SU-DHL-6 (cell line): Measurements from ENCODE around the gene ANKRD13D.

ENCODE experiments used
- H2AFZ ChIP-seq: fragments of 200-600 bp; sonication (generic); 2 replicates; pipeline ENCODE4 v1.6.1; 2014; ENCODE audit warnings: low read depth, mild to moderate bottlenecking, moderate library complexity, mixed read lengths, antibody characterized with exemption, low read length; ENCODE audit not compliant: severe bottlenecking
- H3F3A ChIP-seq: fragments of 200-600 bp; shearing (Covaris generic); 2 replicates; pipeline ENCODE4 v1.6.0; 2016; ENCODE audit warnings: antibody characterized with exemption, mild to moderate bottlenecking; ENCODE audit not compliant: insufficient read depth
- H3K27ac ChIP-seq: fragments of 200-600 bp; sonication (generic); 2 replicates; pipeline ENCODE4 v1.5.1; 2016; ENCODE audit warnings: low read depth, mild to moderate bottlenecking, low read length, moderate library complexity, mixed read lengths
- H3K27me3 ChIP-seq: fragments of 200-600 bp; sonication (generic), shearing (Covaris generic); 2 replicates; pipeline ENCODE4 v1.6.0; 2014; ENCODE audit warnings: mild to moderate bottlenecking, low read length
- H3K36me3 ChIP-seq: fragments of 200-600 bp; sonication (generic); 2 replicates; pipeline ENCODE4 v1.6.1; 2014; ENCODE audit warnings: mild to moderate bottlenecking, low read length, mixed read lengths
- H3K4me2 ChIP-seq: fragments of 300-600, 200-600 bp; shearing (Covaris generic), sonication (generic); 2 replicates; pipeline ENCODE4 v1.6.0; 2014; ENCODE audit warnings: low read length, low read depth, mild to moderate bottlenecking; ENCODE audit not compliant: poor library complexity, severe bottlenecking
- H3K4me3 ChIP-seq: fragments of 200-600 bp; sonication (generic); 2 replicates; pipeline ENCODE4 v1.5.1; 2014; ENCODE audit warnings: antibody characterized with exemption, low read length, mild to moderate bottlenecking, mixed read lengths; ENCODE audit not compliant: insufficient read depth, poor library complexity, severe bottlenecking
- H3K79me2 ChIP-seq: fragments of 200-600 bp; sonication (generic); 2 replicates; pipeline ENCODE4 v1.6.1; 2014; ENCODE audit warnings: mild to moderate bottlenecking, low read length, moderate library complexity; ENCODE audit not compliant: insufficient read depth
- H3K9ac ChIP-seq: fragments of 200-600 bp; sonication (generic); 2 replicates; pipeline ENCODE4 v1.7.0; 2014; ENCODE audit warnings: mild to moderate bottlenecking, low read length
- H3K9me2 ChIP-seq: fragments of 200-600 bp; sonication (generic); replicated peaks from 2 replicates; pipeline ENCODE4 v1.6.1; 2014; ENCODE audit warnings: low read length; ENCODE audit not compliant: insufficient read depth
- H3K9me3 ChIP-seq: fragments of 200-600 bp; sonication (generic); 2 replicates; pipeline ENCODE4 v1.6.1; 2014; ENCODE audit warnings: low read length, mixed read lengths; ENCODE audit not compliant: insufficient read depth
- H4K20me1 ChIP-seq: fragments of 200-600 bp; sonication (generic); 2 replicates; pipeline ENCODE4 v1.6.1; 2014; ENCODE audit warnings: low read depth, mild to moderate bottlenecking, antibody characterized with exemption, low read length, moderate library complexity, mixed read lengths
- CTCF ChIP-seq: fragments of 200-600 bp; sonication (generic); IDR thresholded peaks from one replicate; pipeline ENCODE4 v1.5.1; 2017; ENCODE audit warnings: antibody characterized with exemption, mild to moderate bottlenecking, low read length, moderate library complexity; ENCODE audit not compliant: insufficient read depth, poor library complexity, severe bottlenecking
- EZH2phosphoT487 ChIP-seq: fragments of 200-600 bp; sonication (generic), shearing (Covaris generic); conservative IDR thresholded peaks from 2 replicates; pipeline ENCODE4 v1.6.1; 2018; ENCODE audit warnings: mild to moderate bottlenecking, antibody characterized with exemption, low read length, moderate library complexity, mixed read lengths

The ANKRD13D gene

DNA sequence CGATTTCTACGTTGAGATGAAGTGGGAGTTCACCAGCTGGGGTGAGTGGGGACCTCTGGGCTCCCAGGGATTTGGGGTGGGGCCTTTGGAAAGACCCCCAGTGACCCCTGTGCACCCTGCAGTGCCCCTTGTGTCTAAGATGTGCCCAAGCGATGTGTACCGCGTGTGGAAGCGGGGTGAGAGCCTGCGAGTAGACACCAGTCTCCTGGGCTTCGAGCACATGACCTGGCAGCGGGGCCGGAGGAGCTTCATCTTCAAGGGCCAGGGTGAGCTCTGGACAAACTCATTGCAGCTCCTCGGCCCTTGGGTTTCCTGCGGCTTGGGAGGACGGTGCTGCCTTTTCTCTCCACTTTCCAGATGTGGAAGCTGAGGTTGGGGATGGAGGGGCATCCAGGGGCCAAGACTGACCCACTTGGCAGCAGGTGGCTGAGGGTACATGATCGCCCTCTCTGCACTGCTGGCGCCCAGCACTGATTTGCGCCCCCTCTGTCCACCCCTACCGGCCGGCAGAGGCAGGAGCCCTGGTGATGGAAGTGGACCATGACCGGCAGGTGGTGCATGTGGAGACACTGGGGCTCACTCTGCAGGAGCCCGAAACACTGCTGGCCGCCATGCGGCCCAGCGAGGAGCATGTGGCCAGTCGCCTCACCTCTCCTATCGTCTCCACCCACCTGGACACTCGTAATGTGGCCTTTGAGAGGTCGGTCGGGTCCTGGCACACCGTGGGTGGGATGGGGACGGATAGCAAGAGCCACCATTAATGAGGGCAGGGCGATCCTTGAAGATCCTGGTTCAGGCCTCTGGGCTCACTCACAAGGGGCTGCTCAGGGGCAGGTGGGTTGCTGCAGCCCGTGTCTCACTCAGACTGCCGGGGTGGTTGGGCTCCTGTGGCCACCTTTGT, 2.6 kb downstream of the ANKRD13D start:
- H3K27me3 ChIP-seq, result no peaks in the 10 kb centered on the region
- peaks cover 23% of the 10 kb centered on the region for H3F3A ChIP-seq
- no peaks in the 10 kb centered on the region for H4K20me1 ChIP-seq
- peaks cover 25% of the 10 kb centered on the region for H3K36me3 ChIP-seq
- no peak overlapping the region for H3K27ac ChIP-seq
- H3K9me3 ChIP-seq, result no peaks in the 10 kb centered on the region
- no peak overlapping the region for H3K9ac ChIP-seq
- H3K9me2 ChIP-seq, result no peaks in the 10 kb centered on the region
- H2AFZ ChIP-seq, result no peak overlapping the region
- no peak overlapping the region for H3K4me3 ChIP-seq
- TF ChIP-seq CTCF (no peak), EZH2phosphoT487 (no peak)
- H3K79me2 ChIP-seq, result peaks cover 7% of the 10 kb centered on the region; the same call in 1 of the 2 replicates
- H3K4me2 ChIP-seq, result no peak overlapping the region

DNA sequence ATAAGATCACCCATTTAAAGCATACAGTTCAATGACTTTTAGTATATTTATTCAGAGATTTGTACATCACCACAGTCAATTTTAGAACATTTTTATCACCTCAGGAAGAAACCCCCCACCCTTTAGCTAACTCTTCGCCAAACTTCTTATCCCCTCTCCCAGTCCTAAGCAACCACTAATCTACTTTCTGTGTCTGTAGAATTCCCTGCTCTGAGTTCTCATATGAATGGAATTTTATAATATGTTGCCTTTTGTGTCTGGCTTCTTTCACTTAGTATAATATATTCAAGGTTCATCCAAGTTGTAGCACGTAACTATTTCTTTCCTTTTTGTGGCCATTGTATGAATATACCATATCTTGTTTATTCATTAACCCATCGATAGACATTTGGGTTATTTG, 3.6 kb downstream of the ANKRD13D start:
- Histone ChIP-seq H4K20me1 (no peaks in the 10 kb centered on the region), H3K9me3 (no peaks in the 10 kb centered on the region), H3K27me3 (no peaks in the 10 kb centered on the region), H3K4me2 (no peak overlapping the region), H3K9me2 (no peaks in the 10 kb centered on the region), H3K27ac (no peak overlapping the region), H2AFZ (no peak overlapping the region), H3K9ac (no peak overlapping the region), H3K4me3 (no peak overlapping the region), H3K79me2 (peaks cover 7% of the 10 kb centered on the region; the same call in 1 of the 2 replicates), H3F3A (peaks cover 13% of the 10 kb centered on the region), H3K36me3 (peaks cover 25% of the 10 kb centered on the region)
- TF ChIP-seq EZH2phosphoT487 (no peak), CTCF (no peak)

- Histone ChIP-seq H3K27ac (no peak overlapping the region), H3F3A (peaks cover 9% of the 10 kb centered on the region), H4K20me1 (no peaks in the 10 kb centered on the region), H3K9ac (no peak overlapping the region), H3K27me3 (no peaks in the 10 kb centered on the region), H3K9me3 (no peaks in the 10 kb centered on the region), H3K36me3 (peaks cover 25% of the 10 kb centered on the region), H3K4me3 (no peak overlapping the region), H3K4me2 (no peak overlapping the region), H3K9me2 (no peaks in the 10 kb centered on the region), H2AFZ (no peak overlapping the region), H3K79me2 (peaks cover 7% of the 10 kb centered on the region; the same call in 1 of the 2 replicates)
- TF ChIP-seq EZH2phosphoT487 (no peak), CTCF (no peak)
These were observed 4.0 kb downstream of the ANKRD13D start for GRCh38 chr11:67293090-67293489.
